Measurements from ENCODE around the gene CATSPER4. TPM values are rescaled to one million over a fixed set of nuclear protein-coding genes. Genes with fewer than 3 reads are reported as not detected.

CATSPER4 gene
- total RNA-seq, 1 donor from 2014 or later, result not detected

DNA sequence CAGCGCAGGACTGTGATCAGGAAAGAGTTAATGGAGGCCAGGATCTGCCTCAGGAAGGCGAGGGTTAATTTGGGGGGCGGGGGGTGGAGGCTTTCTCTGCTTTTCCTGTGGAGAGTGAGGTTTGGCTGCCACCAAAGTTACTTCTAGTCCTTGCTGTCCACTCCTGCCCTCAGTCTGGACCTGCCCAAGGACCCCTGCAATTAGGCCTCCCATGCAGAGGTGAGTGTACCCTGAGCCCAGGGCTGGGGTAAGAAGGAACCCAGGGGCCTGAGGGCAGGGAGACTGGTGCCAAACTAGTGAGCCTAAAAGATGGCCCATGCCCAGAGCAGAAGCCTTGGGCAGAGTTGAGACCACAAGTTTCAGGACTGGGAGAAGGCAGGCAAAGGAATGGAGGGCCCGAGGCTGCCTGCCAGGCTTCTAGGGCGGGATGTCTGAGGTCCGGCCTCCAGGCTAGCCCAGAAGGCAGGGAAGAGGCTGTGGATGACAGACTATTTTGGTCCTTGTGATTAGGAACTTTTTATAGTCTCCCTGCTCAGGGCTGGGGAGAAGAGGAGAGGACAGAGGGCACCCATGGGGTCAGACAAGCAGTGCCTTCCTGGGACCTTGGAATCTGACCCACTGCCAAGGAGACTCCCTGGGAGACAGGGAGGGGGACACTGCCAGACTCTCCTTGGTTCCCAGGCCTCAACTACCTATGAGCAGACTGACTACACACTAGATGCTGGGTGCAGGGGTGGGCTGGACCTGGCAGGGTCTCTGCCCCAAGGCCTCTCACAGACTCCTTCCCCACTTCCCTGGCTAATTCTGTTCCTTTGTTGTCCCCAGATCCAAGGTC is 31.3 kb upstream of the CATSPER4 start, which contains the start of gene FAM110D:
FAM110D (plus strand) TSS at position 172 of the 835 bp plus-strand sequence. CDS start 2,213 bp downstream, outside the sequence.
- Mint-ChIP-seq H3K27me3 (peaks cover 10% of the 10 kb centered on the region), H3K36me3 (no peaks in the 10 kb centered on the region), H3K4me3 (peak within 1 kb of the TSS; percentile 80), H3K27ac (no peak within 1 kb of the TSS), H3K9me3 (no peaks in the 10 kb centered on the region), H3K4me1 (ENCODE audit: unreplicated experiment) (peaks cover 34% of the 10 kb centered on the region)
- TF ChIP-seq, protein P1, sequence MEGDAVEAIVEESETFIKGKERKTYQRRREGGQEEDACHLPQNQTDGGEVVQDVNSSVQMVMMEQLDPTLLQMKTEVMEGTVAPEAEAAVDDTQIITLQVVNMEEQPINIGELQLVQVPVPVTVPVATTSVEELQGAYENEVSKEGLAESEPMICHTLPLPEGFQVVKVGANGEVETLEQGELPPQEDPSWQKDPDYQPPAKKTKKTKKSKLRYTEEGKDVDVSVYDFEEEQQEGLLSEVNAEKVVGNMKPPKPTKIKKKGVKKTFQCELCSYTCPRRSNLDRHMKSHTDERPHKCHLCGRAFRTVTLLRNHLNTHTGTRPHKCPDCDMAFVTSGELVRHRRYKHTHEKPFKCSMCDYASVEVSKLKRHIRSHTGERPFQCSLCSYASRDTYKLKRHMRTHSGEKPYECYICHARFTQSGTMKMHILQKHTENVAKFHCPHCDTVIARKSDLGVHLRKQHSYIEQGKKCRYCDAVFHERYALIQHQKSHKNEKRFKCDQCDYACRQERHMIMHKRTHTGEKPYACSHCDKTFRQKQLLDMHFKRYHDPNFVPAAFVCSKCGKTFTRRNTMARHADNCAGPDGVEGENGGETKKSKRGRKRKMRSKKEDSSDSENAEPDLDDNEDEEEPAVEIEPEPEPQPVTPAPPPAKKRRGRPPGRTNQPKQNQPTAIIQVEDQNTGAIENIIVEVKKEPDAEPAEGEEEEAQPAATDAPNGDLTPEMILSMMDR (conservative IDR thresholded peaks at IDR 0.05), result no peak
- no peak for DNase-seq (ENCODE audit: extremely low spot score, unreplicated experiment)

DNA sequence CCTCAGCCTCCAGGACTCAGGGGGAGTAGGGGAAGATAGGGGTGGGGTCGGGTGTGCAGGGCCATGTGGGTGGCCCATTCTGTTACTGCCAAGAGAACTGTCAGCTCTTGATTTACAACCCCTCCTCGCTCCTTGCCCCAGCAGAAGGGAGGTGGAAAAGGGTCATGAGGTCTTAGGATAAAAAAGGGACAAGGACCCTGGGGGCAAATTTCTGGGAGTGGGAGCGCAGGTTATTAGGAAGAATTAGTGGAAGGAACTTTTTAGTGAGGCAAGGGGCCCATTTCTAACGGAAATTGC is 30.7 kb upstream of the CATSPER4 start:
- Mint-ChIP-seq H3K36me3 (no peaks in the 10 kb centered on the region), H3K4me1 (ENCODE audit: unreplicated experiment) (peaks cover 37% of the 10 kb centered on the region), H3K27me3 (peaks cover 10% of the 10 kb centered on the region), H3K4me3 (peak overlapping the region; percentile 80), H3K9me3 (no peaks in the 10 kb centered on the region), H3K27ac (no peak overlapping the region)
- DNase-seq (ENCODE audit: extremely low spot score, unreplicated experiment), result no peak
- TF ChIP-seq, protein P1 (conservative IDR thresholded peaks at IDR 0.05), result no peak

DNA sequence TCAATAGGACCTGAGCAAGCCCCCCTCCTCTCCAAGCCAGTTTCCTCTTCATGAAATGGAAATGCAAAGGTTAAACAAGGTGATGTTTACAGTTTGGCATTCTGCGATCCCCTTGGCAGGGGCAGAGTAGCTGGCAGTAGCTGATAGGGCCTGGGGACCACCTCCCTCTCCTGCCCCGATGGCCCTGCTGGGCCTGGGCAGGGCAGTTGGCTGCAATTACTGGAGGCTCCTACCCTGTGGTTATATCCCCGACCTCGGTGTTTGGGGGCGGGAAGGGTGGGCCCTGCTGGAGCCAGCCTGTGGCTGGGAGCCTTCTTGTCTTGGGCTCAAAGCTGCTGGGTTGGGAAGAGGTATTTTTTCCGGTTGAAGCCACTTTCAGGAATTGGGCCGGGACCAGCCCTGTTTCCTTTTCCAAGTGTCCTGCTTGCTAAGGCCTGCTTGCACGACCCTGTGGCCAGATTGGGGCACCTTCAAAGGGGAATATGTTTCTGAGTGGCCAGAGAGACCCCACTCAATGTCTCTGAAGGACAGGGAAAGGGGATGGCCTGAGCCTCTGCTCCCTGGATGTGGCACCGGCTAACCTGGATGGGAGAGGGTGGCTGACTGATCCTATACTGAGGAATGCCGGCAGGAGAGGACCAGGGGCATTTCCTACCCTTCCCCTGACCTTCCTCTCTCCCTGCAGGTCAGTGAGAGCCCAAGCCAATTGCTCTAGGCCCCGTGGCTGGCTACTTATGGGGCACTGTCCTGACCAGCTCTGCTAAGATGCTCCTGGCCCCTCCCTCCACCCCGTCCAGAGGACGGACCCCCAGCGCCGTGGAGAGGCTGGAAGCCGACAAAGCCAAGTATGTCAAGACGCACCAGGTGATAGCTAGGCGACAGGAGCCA is 29.6 kb upstream of the CATSPER4 start:
- Mint-ChIP-seq H3K4me1 (ENCODE audit: unreplicated experiment) (peaks cover 35% of the 10 kb centered on the region), H3K27me3 (peaks cover 10% of the 10 kb centered on the region), H3K27ac (no peak overlapping the region), H3K4me3 (peak overlapping the region; percentile 77), H3K9me3 (no peaks in the 10 kb centered on the region), H3K36me3 (no peaks in the 10 kb centered on the region)
- no peak for DNase-seq (ENCODE audit: extremely low spot score, unreplicated experiment)
- TF ChIP-seq, protein P1 (conservative IDR thresholded peaks at IDR 0.05), result no peak

DNA sequence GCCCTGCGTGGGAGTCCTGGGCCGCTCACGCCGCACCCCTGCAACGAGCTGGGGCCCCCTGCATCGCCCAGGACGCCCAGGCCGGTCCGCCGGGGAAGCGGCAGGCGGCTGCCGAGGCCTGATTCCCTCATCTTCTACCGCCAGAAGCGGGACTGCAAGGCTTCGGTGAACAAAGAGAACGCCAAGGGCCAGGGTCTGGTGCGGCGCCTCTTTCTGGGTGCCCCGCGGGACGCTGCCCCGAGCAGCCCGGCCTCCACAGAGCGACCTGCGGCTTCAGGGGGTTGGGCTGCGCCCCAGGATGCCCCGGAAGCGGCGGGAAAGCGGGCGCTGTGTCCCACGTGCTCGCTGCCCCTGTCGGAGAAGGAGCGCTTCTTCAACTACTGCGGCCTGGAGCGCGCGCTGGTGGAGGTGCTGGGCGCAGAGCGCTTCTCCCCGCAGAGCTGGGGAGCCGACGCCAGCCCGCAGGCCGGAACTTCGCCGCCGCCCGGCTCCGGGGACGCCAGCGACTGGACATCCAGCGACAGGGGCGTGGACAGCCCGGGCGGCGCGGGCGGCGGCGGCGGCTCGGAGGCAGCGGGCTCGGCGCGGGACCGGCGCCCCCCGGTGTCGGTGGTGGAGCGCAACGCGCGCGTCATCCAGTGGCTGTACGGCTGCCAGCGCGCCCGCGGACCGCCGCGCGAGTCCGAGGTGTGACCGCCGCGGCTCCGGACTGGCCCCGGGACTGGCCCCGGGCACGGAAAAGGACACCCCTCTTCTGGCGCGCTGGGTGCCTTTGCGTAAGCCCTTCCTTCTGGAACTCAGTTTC is 28.8 kb upstream of the CATSPER4 start:
- peak; percentile 80 for DNase-seq (ENCODE audit: extremely low spot score, unreplicated experiment)
- H3K36me3 Mint-ChIP-seq, result no peaks in the 10 kb centered on the region
- H3K27ac Mint-ChIP-seq, result peak overlapping the region; percentile 33
- H3K4me1 Mint-ChIP-seq (ENCODE audit: unreplicated experiment), result peaks cover 32% of the 10 kb centered on the region
- H3K9me3 Mint-ChIP-seq, result no peaks in the 10 kb centered on the region
- H3K27me3 Mint-ChIP-seq, result peaks cover 10% of the 10 kb centered on the region
- TF ChIP-seq, protein P1 (conservative IDR thresholded peaks at IDR 0.05), result peak; percentile 55
- H3K4me3 Mint-ChIP-seq, result peak overlapping the region; percentile 77

DNA sequence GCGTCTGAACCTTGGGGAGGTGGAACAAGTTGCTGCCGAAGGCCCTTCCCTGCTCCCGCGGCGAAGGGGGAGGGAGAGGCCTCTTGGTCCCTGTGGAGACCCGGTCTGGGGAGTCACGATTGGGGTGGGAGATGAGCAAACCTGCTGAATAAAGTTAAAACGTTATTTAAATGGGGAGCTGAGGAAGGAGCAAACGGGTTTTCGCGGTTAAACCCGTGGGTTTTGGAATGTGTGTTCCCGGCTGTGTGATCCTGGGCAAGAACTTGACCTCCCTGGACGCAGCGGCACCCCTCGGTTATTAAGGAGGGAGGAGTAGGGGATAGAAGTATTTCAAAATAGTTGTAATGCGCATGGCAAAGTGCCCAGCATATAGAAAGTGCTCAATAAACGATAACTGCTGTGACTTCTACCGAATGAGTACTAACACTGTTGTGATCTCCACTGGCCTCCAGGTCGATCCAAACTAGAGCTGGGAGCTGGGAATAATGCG is 28.1 kb upstream of the CATSPER4 start:
- Mint-ChIP-seq H3K4me1 (ENCODE audit: unreplicated experiment) (peaks cover 32% of the 10 kb centered on the region), H3K4me3 (peak overlapping the region; percentile 77), H3K9me3 (no peaks in the 10 kb centered on the region), H3K27me3 (peaks cover 10% of the 10 kb centered on the region), H3K36me3 (no peaks in the 10 kb centered on the region), H3K27ac (peak overlapping the region; percentile 33)
- no peak for DNase-seq (ENCODE audit: extremely low spot score, unreplicated experiment)
- TF ChIP-seq, protein P1 (conservative IDR thresholded peaks at IDR 0.05), result no peak
